BE2C (cell line): ENCODE data around the gene VAV3.

ENCODE experiments used
- DNase-seq: peaks from one replicate; pipeline ENCODE4 v3.0.0-alpha.2; 2020
- H3K27me3 ChIP-seq: fragments of 250-450 bp; sonication (Bioruptor Pico); 2 replicates; pipeline ENCODE4 v1.5.1; 2020; ENCODE audit warnings: mild to moderate bottlenecking
- H3K36me3 ChIP-seq: fragments of 250-450 bp; sonication (Bioruptor Pico); 2 replicates; pipeline ENCODE4 v1.5.1; 2020; ENCODE audit warnings: mild to moderate bottlenecking
- H3K4me1 ChIP-seq: fragments of 250-450 bp; sonication (Bioruptor Pico); 2 replicates; pipeline ENCODE4 v1.5.1; 2020
- H3K4me3 ChIP-seq: 2 replicates; pipeline ENCODE4 v1.5.1; 2011; ENCODE audit warnings: low read depth, low read length
- H3K9me3 ChIP-seq: fragments of 250-450 bp; sonication (Bioruptor Pico); 2 replicates; pipeline ENCODE4 v1.5.1; 2020
- TF ChIP-seq, protein P1 (sequence below): IDR thresholded peaks from 2 replicates; pipeline ENCODE4 v1.5.1; 2012; ENCODE audit warnings: mild to moderate bottlenecking, low read depth, low read length

The VAV3 gene

DNA sequence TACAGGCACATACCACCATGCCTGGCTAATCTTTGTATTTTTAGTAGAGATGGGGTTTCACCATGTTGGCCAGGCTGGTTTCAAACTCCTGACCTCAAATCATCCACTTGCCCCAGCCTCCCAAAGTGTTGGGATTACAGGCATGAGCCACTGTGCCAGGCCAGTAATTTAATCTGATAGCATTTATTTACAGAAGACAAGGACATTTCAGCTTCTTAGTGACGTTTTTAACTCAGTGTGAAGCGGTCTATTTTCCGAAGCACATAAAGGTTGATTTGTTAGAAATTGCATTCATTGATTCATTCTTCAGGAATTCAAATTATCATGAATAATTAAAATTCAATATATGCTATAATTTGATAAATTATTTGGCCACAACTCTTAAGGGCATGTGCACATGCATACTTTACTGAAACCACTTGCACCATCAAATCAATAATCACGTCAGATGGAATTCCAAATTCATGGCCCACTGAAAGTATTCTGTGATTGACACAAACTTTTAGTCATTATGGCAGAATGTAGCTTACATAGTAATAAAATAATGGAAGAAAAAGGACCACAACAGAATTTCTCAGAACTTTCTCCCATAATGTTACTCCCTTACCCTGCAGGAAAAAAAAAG, 339.5 kb downstream of the VAV3 start:
- no peaks in the 10 kb centered on the region for H3K36me3 ChIP-seq
- TF ChIP-seq, protein P1, sequence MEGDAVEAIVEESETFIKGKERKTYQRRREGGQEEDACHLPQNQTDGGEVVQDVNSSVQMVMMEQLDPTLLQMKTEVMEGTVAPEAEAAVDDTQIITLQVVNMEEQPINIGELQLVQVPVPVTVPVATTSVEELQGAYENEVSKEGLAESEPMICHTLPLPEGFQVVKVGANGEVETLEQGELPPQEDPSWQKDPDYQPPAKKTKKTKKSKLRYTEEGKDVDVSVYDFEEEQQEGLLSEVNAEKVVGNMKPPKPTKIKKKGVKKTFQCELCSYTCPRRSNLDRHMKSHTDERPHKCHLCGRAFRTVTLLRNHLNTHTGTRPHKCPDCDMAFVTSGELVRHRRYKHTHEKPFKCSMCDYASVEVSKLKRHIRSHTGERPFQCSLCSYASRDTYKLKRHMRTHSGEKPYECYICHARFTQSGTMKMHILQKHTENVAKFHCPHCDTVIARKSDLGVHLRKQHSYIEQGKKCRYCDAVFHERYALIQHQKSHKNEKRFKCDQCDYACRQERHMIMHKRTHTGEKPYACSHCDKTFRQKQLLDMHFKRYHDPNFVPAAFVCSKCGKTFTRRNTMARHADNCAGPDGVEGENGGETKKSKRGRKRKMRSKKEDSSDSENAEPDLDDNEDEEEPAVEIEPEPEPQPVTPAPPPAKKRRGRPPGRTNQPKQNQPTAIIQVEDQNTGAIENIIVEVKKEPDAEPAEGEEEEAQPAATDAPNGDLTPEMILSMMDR = no peak
- H3K4me1 ChIP-seq = peaks cover 9% of the 10 kb centered on the region
- no peaks in the 10 kb centered on the region for H3K27me3 ChIP-seq
- no peak overlapping the region for H3K4me3 ChIP-seq
- no peaks in the 10 kb centered on the region for H3K9me3 ChIP-seq
- no peak for DNase-seq

DNA sequence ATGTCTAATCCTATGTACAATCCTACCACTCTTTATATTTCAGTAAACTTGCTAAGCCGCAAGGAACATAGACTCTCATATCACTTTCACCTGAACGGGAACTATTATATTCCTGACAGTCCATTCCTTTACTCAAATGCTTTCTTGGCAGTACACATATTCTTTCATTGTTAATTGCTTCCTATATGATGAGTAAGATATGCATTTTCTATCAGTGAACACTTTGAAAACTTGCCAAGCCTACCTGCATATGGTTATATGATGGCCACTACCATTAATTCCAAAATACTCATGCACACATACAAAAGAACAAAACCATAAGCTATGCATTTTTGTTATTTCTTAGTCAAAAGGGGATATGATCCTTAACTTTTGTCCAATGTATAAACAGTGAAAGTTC, 341.5 kb downstream of the VAV3 start:
- H3K36me3 ChIP-seq = no peaks in the 10 kb centered on the region
- H3K9me3 ChIP-seq = no peaks in the 10 kb centered on the region
- H3K4me1 ChIP-seq = peaks cover 9% of the 10 kb centered on the region
- no peak for DNase-seq
- TF ChIP-seq, protein P1 = no peak
- H3K4me3 ChIP-seq = no peak overlapping the region
- H3K27me3 ChIP-seq = no peaks in the 10 kb centered on the region

GRCh38 chr1:107622966-107623365, 342.0 kb downstream of the VAV3 start:
- Histone ChIP-seq H3K4me1 (peaks cover 9% of the 10 kb centered on the region), H3K27me3 (no peaks in the 10 kb centered on the region), H3K9me3 (no peaks in the 10 kb centered on the region), H3K4me3 (no peak overlapping the region), H3K36me3 (no peaks in the 10 kb centered on the region)
- no peak for DNase-seq
- TF ChIP-seq, protein P1 = no peak

GRCh38 chr1:107622535-107622934, 342.4 kb downstream of the VAV3 start:
- TF ChIP-seq, protein P1 = no peak
- no peaks in the 10 kb centered on the region for H3K36me3 ChIP-seq
- H3K9me3 ChIP-seq = no peaks in the 10 kb centered on the region
- peaks cover 9% of the 10 kb centered on the region for H3K4me1 ChIP-seq
- H3K4me3 ChIP-seq = no peak overlapping the region
- no peaks in the 10 kb centered on the region for H3K27me3 ChIP-seq
- DNase-seq = no peak

- DNase-seq = no peak
- Histone ChIP-seq H3K9me3 (no peaks in the 10 kb centered on the region), H3K27me3 (no peaks in the 10 kb centered on the region), H3K36me3 (no peaks in the 10 kb centered on the region), H3K4me3 (no peak overlapping the region), H3K4me1 (no peaks in the 10 kb centered on the region)
- TF ChIP-seq, protein P1 = no peak
Observed at GRCh38 chr1:107620753-107621152, 344.2 kb downstream of the VAV3 start.

DNA sequence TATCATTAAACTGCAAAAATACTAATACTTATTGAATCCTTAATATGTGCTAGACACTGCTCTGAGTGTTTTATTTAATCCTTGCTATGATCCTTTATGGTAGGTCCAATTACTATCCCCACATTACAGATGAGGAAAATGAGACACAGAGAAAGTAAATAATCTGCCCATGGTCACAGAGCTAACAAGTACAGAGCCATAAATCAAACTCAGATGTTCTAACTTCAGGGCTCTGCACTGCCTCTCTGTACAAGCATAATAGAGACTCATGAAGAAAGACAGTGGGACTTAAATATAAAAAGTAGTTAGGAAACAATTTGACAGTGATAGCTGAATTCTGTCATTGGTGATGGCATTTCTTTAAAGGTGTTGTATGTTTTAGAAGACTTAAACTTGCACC, 346.4 kb downstream of the VAV3 start:
- H3K36me3 ChIP-seq = no peaks in the 10 kb centered on the region
- TF ChIP-seq, protein P1 = no peak
- DNase-seq = no peak
- H3K4me3 ChIP-seq = no peak overlapping the region
- H3K4me1 ChIP-seq = no peaks in the 10 kb centered on the region
- no peaks in the 10 kb centered on the region for H3K27me3 ChIP-seq
- H3K9me3 ChIP-seq = no peaks in the 10 kb centered on the region
